SW 1271 (cell line): ENCODE data around the gene TBKBP1.
A peak's percentile ranks its signal among the peaks of the same experiment; 100 is the strongest.
"Not testable (repeated sequence)": the region's sequence is repeated elsewhere in the genome, so short reads cannot be mapped to it uniquely, and the experiment has no call there.

Source experiments
- DNase-seq, 2 experiments: peaks; one replicate each; lab custom pipeline; 2025; lab: John Stamatoyannopoulos, UW

TBKBP1 gene

DNA sequence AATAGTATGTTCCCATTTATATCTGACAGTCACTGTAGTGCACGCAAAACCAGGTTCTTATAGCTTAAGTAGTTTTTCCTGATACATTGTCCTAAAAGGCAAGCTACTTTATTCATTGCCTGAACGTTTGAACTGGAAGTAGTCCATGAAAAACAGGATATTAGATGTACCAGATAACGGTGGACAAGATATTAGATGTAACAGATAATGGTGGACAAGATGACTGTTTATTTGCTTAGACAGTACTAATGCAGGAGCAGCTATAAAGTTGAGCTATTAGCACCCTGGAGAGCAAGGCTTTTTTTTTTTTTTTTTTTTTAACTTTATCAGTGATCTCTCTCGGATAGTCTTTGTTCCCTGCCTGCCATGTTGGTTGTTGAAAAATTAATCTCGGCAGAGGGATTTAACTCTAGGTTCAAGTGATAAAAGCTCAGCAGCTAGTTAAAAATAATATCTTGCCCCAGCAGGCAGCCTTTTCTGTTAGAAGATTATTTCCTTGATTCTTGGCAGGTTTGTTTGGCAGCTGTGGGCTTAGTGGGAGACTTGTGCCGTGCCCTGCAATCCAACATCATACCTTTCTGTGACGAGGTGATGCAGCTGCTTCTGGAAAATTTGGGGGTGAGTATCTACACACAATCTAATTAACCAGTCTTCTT lies 17.3 kb upstream of the TBKBP1 start:
- no peak for DNase-seq

DNA sequence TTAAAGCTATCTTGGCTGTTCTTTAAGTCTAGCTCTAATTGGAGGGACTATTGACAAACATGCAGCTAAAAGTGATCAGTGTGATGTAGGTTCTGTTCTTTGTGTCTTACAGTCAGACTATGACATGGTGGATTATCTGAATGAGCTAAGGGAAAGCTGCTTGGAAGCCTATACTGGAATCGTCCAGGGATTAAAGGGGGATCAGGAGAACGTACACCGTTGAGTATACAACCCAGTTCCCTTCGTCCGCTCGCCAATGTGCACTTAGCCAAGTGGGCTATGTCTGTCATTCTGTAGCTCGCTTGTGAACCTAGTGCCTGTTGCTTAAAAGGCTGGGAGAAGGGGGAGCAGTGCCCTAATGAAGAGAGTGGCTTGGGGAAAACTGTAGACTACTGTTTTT lies 15.8 kb upstream of the TBKBP1 start:
- no peak for DNase-seq

DNA sequence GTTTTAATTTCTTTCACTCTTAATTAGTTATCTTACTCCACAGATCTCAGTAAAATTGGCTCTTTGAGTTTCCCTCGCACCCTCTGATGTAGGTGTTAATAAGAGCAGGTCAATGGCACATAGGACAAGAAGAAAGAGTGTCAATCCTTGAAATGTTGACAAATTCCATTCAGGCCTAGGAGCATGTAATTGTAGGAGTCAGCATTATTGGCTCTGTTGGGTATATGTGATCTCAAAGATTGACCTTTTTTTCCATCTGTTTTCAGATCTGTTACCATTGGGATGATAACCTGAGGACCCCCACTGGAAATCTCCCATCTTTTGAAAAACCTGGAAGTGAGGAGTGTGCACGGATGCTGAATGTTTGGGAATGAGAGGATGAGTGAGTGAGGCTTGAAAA lies 11.8 kb upstream of the TBKBP1 start:
- DNase-seq: no peak

DNA sequence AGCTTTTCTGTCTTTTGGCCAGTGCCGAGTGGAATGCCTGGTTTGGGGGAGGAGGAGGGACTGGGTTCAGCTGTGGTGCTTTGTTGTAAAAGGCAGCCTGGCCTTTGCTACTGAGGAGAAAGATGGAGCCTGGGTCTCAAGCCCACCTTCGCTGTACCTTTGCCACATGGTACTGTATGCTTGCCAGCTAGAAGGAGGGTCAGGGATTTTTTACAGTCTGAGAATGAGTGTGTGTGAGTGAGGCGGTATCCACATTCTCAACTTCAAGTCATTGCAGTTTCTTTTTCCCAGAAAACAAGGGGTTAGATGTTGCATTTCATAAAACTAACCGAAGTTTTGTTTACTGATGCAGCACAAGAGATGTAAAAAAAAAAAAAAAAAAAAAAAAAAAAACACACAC lies 11.2 kb upstream of the TBKBP1 start:
- DNase-seq: not testable (repeated sequence)

DNA sequence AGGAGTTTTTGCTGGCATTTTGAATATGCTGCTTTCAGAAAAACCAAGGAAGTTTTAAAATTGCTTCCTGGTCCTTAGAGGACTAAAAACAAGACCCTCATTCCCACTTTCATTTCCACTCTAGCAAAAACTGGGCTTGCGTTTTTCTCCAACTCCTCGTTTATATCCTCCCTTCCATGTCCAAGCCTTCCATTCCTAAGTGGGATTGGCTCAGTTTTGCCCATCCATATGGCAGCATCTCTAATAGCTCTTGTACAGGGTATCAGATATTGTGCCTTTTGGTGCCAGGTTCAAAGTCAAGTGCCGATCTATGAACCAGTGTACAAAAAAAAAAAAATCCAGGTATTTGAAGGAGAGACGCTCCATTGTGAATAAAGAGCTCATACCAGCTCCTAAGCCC lies 9.9 kb upstream of the TBKBP1 start:
- DNase-seq: no peak

DNA sequence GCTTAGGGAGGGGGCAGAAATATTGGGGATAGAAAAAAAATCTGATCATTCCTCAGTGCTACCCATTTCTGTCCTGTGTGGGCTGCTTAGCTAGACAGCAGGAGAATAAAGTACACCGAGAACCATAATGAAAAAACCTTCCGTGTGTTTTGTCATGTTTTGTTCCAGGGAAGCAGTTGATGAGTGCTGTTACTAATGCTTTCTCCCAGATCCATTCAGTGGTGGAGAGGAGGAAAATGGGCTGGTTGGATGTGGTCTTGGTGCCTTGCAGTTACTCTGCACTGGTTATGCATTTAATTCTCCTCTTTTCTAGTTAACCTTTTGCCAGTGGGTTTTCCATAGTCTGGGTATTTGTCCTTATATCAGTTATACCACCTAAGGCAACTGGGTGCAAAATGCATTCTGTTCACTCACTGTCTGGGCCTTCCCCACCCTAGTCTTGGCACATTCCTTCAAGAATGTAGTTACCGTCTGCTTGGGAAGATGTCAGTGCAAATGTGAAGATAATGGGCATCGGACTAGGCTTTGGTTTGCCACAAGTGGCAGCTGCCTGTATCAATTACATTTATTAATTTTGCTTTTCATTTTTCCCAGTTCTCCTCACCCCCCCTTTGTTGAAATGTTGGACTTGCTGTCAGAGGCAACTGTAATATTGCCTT lies 9.3 kb upstream of the TBKBP1 start:
- DNase-seq: no peak

DNA sequence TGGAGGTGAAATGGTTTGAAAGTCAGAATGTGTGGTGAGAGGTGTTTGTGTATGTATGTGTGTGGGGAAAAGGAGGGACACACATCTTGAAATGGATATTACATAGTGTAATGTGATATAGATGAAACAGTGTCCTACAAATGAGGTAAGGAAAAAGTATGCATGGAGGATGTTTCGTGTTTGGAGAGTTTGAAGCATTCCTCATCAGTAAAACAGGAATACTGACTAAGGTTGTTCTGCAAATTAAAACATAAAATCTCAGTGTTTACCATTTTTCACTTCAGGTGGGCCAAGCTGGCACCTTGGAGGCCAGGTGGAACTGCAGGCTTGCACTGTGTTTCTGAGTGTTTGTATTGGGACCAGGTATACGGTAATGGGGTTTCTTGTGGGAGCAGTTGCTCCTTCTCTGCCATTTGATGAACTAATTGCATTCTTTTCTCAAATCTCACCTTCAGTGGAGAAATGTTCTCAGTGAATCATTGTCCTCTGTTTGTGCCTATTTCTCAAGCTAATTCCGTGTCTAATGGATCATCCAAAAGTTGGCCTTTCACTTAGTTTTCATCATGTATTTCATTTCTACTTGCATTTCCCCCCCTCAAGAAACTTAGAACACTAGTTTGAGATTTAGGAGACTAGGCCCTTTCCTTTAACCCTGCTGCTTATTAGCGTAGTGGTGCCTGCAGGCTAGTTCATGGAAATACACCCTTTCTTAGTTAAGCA lies 8.2 kb upstream of the TBKBP1 start:
- DNase-seq: no peak

DNA sequence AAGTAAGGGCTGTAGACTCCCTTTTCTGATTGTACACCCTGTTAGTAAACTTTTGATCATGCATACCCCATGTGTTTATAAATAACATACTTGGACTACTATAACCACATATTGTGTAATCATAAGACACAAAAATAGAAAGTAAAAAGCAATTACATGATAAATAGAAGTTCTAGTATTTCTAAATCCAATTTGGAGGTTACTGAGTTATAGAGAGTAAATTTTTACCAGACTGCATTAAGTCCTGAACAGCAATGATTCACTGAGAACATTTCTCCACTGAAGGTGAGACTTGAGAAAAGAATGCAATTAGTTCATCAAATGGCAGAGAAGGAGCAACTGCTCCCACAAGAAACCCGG lies 7.7 kb upstream of the TBKBP1 start:
- no peak for DNase-seq

DNA sequence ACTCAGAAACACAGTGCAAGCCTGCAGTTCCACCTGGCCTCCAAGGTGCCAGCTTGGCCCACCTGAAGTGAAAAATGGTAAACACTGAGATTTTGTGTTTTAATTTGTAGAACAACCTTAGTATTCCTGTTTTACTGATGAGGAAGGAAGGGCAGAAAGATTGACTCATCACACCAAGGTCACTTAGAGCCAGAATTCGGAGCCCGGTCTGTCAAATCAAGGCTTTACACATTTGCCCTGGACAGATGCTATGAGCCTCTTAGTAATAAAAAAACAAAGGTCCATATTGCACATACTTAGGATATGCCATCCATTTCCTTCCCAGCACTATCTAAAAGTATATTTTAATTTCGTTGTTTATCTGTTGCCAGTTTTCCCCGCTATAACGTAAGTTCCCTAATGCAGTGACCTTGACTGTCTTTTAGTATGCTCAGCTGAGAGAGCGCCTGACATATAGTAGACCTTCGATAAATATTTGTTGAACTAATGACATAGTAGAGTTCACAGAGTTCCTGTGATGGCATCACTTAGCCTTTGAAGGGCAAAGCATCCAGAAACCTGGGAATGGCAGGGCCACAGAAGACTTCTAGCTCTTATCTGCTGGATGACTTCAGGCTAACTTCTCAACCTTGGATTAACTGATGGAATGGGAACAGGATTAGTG lies 7.2 kb upstream of the TBKBP1 start:
- no peak for DNase-seq

DNA sequence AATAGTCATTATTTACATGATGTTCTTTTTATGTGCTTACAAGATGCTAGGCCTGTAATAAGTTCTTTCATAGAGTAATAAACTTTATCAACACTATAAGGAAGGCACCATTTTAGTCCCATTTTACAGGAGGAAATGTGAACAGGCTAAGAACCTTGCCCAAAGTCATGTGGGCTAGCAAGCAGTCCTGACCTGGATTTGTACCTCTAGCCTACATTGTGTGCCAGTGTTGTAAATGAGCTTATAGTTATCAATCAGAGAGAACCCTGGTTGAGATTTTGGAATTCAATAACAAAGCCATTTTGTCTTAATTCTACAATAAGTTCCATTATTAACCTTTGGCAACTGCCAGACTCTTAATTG lies 6.7 kb upstream of the TBKBP1 start:
- DNase-seq: no peak

DNA sequence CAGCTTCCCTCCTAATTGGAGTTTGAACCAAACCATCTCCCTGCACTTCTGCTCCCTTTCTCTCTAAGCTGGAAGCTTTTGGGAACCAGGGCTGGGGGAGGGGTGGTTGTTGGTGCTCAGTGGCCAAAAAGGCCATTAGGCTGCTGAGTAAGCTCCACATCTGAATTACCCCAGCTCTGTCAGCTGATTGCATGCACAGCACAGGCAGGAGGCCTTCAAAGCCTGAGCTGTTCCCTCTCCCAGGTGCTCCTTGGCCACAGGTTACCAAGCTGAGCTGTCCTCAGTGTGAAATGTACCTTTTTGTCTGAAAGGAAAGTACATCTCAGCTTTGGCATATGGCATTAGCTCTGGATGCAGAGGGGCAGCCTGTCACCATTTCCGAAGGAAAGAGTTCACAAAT lies 6.2 kb upstream of the TBKBP1 start:
- no peak for DNase-seq

DNA sequence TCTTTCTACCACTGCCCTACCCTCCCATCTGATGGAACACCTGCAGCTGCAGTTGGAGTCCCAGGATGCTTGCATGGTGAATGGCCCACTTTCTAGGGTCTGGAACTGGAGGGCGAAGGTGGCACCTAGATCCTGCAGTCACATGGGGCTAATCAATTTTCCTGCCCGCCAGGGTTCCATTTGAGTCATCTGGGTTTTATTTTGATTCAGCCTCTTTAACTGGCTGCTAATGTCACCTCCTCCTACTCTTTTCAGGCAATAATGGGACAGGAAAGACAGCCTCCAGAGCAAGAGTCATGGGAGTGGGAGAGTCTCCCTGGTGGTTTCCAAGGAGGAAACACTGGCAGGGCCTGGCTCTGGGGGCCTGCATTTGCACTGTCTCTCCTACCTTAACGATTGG lies 3.8 kb upstream of the TBKBP1 start:
- DNase-seq: no peak

DNA sequence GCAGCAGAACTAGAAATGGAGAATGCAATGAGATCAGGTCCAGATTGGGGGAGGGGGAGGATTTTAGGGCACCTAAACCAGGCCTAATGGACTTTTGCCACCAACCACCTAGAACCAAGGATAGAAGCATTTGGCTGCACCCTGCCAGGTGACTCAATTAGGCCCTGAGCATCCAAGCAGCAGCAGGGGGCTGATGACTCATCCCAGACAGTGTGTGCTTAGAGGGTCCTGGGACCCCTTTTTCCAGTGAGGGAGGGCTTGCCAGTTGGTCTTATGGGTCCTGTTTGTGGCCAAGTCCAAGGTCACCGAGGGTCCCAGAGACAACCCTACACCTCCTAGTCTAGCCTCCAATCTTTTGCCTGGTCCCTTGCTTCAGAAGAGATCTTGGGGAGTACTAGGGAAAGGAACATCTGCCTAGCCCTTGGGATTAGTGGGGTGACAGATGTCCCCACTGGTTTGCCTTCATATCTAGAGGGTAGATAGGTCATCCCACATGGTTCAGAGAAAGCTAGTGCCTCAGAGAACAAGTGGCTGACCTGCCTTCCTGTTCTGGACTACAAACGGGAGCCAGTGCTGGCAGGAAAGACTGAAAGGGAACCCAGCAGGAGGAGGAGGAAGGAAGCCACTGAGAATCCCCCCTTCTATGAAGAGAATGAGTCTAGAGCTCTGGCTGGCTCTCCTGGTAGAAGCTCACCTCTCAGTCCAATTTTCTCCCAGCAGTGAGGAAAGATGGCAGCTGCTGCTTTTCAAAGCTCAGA lies 1.6 kb upstream of the TBKBP1 start:
- DNase-seq: no peak

DNA sequence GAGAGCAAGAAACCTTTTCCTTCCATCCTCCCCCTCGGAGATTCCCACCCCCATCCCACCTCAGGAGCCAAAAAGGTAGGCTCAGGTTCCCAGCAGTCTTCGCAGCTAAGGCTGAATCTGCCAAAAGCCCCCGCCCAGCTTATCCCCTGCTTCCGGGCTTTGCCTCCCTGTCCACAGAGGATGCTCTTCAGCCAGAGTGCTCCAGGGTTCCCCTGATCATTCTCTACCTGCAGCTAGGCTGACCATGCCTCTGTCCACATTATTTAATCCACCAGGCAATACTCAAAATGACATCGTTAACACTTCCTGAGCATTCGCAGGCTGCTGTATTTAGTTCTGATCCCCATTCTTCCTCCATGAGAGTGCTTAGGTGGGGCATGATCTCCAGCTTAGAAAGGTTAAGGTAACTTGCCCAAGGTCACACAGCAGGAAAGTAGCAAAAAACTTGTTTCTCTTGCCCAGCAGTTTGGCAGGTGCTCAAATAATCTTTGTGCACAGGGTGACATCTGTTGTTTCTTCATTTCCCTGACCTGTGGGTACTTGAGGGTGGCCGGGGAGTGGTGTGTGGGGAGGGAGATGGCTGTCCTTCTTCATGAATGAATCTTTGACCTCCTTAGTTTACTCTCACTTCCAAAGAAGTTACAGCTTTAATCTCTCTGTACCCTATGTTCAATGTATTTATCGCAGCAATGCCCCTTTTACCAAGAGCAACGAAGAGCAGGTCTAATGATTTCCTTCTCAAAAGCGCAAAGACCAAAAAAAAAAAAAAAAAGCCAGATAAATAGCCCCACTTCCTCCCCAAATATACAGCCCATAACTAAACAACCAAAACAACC lies 848 bp upstream of the TBKBP1 start:
- no peak for DNase-seq

DNA sequence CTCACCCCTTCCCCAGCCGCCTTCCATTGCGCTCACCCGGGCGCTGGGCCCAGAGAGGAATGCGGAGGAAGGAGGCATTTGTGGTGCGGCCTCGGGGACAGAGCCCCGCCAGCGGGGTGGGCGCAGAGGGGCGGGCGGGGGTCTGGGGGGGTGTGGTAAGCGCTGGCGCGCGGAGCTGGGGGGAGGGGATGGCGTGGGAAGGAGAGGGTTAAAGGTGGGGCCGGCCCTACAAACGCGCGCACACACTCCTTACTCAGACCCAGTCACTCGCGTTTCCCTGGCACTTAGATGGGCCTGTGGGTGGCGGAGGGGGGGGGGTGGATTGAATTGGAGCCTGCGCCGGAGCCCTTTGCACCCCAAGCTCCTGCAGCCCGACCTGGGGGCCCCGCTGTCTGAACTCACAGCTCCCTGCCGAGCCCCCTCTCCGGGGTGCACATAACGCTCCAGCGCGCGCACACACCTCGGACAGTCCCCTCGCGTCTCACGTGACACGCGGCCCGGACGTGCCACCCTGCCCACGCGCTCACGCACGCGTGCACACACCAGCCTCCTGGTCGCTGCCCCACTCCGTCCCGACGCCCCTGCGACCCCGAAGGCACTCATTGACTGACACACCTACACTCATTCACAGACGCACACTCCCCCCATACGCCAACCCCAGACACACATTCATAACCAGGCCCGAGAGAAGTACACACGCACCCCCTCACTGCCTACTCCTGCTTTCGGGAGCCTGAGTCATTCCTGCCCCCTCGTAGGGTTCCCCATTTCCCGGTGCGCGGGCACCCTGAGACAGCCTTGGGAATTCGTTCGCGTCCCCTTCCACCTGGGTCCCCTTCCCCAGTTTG lies 844 bp downstream of the TBKBP1 start:
- DNase-seq: peak in 1 of 2 experiments; percentile 29

DNA sequence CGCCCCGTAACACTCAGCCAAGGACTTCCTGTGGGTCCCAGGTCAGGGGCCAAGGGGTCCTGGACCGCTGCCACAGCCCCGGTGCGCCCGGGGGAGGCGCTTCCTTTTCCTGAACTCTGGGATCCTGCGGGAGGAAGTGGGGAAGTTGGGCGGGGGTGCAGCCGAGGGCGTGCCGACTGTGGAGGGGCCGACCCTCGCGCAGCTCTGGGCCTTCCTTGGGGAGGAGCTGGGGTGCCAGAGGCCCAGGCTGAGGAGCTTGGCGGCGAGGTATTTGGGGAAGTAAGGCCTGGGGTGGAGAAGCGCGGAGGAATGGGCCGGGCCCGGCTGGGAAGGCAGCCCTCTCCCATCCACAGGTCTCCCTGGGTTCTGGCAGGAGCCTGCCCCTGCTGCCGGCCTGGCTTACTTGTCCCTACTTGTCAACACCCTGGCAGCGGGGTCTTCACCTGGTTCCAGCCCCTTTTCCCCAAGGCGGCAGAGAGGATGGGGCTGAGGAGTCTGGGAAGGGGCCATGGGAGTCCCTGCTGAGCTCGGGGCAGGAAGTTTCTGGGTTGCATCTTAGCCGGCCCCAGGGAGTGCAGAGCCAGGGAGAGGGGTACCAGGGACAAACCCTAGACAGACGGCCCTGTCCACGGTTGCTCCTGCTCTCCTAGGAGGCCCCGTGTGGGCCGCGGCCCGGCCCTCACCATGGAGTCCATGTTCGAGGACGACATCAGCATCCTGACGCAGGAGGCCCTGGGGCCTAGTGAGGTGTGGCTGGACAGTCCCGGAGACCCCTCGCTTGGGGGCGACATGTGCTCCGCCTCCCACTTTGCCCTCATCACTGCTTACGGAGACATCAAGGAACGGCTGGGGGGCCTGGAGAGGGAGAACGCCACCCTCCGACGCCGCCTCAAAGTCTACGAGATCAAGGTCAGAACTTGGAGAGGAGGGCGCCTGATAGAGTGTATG lies 1.7 kb downstream of the TBKBP1 start:
- no peak for DNase-seq

DNA sequence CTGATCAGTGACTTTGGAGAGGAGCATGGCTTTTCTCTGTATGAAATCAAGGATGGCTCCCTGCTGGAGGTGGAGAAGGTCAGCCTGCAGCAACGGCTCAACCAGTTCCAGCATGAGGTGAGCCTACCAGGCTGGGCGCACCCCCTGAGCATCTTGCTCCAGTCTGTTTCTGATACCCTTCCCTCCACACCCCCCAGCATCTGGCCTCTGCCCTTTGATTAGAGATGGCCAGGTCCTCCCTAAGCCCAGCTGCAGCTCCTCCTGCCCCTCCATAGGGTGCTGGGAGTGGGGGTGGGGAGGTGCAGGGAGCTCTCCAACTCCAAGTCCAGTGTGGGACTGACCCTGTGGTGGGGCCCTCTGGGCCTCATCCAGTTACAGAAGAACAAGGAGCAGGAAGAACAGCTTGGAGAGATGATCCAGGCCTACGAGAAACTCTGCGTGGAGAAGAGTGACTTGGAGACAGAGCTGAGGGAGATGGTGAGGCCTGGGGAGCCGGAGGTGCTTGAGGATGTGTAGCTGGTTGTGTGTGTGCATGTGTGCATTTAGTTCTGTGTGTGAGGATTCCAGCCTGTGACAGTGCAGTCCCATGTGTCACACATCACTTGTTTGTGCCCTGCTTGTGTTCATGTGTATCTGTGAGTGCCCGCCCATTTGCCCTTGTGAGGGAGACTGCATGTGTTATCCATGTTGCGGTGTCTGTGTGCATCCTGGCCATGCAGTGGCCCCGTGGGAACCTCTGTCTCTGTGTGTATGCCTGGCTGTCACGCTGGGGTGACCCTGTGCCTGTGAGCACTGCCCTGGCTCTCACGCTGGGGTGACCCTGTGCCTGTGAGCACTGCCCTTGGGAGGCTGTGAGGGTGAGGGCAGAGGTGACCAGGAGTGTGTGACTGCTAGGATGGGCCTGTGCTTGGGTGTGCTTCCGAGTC lies 3.0 kb downstream of the TBKBP1 start:
- DNase-seq: no peak
